HG03025 (cell line): ENCODE measurements around the gene SIK3.

ENCODE experiments used
- ATAC-seq: cut with Tn5 transposase; IDR thresholded peaks from one replicate; pipeline ENCODE4 v1.9.1; 2021; ENCODE audit warnings: mild to moderate bottlenecking, moderate library complexity; ENCODE audit not compliant: unreplicated experiment, low FRiP score

SIK3 gene

GRCh38 chr11:116935514-116935913 is 162.7 kb downstream of the SIK3 start:
- ATAC-seq: no peak

GRCh38 chr11:116935089-116935488 is 163.1 kb downstream of the SIK3 start:
- no peak for ATAC-seq

DNA sequence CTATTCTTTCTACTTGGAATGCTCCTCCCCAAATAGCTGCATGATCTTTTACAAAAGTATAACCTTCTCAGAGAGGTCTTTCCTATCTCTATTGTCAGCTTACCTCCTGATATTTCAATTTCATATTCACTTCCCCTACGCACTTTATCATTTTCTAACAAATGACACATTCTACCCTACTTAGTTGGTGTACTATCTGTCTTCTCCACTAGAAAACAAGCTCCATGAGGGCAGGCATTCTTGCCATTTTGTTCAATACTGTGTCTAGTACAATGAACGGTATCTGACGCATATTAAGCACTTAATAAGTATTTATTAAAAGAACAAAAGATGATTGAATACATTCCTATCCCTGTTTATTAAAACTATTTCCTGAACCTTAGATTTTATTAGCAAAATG is 164.3 kb downstream of the SIK3 start:
- ATAC-seq: no peak

- no peak for ATAC-seq
Measured at GRCh38 chr11:116932181-116932580, 166.0 kb downstream of the SIK3 start.

DNA sequence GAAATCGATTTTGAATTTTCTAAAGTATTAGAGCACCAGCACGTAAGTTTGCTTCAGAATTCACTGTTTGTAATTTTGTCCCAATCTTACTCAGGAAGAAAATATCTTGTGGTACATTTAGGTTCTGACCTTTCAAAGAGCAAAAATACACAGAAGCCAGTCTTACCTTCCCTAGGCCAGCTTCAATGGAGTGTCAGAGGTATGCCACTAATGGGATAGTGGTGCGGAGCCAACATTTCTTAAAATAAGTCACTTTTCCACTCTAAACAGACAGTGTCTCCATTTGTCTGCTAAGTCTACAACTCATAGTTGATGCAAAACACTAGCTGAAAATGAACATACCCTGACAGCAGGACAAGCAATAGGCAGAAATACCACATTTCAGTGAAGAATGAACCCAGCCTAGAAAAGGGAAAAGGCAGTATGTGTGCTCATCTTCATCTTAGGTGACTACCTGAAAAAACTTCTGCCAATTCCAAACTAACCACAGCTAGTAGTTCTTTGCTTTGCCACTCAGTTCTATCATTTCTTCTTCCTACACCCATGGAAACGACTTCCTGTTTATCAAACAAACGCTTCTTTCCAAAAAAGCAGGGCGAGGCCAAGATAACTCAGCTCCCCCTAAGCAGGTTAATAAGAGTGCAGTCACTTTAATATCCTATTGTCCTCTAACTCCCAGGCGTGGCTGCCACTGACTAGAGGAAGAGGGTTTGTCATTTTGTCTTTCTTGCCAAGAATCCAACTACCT is 166.8 kb downstream of the SIK3 start:
- no peak for ATAC-seq

GRCh38 chr11:116930586-116930985 is 167.6 kb downstream of the SIK3 start:
- ATAC-seq: no peak

- no peak for ATAC-seq
Measured at GRCh38 chr11:116930177-116930576, 168.1 kb downstream of the SIK3 start.

GRCh38 chr11:116929414-116930090 is 168.7 kb downstream of the SIK3 start:
- ATAC-seq: no peak

DNA sequence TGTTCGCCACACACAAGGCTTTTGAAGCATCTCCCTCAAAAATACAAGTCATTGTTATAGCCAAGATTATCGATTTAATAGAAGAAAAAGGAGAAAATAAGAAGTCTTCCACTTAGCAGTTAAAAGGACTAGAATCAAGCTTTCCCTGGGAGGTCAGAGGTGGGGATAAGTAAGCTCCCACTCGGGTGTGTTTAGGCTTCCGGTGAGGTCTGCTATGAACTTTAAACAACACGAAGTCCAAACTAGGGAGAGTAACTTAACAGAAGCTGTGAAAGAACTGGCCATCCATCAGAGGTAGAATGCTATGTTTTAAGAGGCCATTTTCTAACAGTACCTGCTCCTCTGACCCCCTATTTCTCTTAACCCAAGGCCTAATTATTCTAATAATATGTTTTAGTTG is 169.4 kb downstream of the SIK3 start:
- ATAC-seq: no peak

- ATAC-seq: peak; percentile 77
Measured at GRCh38 chr11:116928102-116928777, 170.0 kb downstream of the SIK3 start.

DNA sequence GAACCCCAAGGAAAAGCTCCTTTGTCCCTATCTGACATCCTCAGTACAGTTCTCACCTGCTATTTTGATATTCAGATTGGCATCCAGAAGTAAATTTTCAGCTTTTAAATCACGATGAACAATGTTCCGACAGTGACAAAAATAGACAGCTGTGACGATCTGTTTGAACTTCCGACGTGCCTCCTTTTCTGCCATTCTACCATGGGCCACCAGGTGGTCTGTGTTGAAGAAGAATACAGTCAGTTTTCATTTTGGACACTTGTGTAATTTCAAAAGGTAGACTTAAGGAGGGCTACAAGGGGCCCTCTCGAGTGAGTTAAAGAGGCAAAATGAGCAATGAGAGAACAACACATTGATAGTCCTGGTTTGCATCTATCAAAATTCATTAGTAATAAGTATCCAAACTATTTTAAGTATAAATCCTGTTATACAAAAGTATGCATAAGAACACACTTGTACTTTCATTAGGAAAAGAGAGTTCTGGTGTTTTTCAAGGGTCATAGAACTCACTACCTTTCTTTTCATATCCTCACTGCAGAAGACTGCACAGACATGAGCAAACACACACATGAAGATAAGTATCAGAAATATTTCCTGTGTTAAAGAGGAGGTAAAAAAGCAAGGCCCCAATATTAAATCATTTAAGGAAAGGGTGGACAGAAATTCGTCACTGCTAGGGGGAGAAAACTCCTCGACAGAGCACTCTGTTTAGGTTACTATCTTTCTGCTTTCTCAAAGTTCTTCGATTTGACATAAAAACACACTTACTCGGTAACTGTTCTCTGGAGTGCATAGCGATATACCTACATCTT is 170.9 kb downstream of the SIK3 start:
- ATAC-seq: no peak

GRCh38 chr11:116925050-116925449 is 173.2 kb downstream of the SIK3 start:
- ATAC-seq: no peak

- no peak for ATAC-seq
Measured at GRCh38 chr11:116918925-116919655, 179.1 kb downstream of the SIK3 start.

DNA sequence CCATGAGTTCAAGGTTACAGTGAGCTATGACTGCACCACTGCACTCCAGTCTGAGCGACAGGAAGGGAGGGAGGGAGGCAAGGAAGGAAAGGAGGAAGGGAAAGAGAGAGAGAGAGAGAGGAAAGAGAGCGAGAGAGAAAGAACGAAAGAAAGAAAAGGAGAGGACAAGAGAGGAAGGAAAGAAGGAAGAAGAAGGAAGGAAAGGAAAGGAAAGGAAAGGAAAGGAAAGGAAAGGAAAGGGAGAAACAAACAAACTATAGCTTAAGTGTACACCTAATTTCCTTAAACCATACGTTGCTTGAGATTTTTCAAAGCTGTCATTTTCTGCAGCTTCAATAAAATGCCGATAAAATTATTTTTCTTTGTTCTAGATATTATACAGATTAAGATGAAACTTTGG is 180.6 kb downstream of the SIK3 start:
- no peak for ATAC-seq

DNA sequence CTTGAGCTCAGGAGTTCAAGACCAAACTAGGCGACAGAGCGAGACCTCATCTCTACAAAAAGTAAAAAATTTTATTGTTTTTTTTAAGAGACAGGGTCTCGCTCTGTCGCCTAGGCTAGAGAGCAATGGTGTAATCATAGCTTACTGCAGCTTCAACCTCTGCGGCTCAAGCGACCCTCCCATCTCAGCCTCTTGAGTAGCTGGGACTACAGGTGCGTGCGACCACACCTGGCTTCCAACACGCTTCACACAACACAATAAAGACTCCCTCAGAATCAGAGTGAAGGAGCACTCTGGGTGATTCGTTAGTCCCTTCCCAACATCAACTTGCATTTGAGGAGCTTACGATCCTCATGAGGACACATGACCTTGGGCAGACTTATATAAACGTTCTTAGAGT is 181.3 kb downstream of the SIK3 start:
- no peak for ATAC-seq

- ATAC-seq: no peak
Measured at GRCh38 chr11:116916052-116916451, 182.2 kb downstream of the SIK3 start.

DNA sequence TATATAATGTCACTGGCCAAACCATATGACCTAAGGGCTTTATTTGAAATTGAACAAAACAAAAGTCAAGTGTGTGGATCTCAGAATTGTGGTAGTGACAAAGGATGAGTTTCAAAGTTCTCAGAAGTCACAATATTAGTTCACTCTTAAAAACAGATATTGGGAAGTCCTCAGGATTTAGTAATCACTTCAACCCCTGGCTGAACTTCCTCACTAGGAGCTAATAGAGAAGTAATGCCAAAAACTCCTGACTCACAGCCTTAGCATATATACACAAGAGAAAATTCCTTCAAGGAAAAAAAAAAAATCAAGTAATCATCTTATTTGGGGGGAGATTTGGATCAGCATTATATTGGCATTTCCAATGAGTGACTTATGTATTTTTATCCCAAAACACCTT is 185.2 kb downstream of the SIK3 start:
- no peak for ATAC-seq

DNA sequence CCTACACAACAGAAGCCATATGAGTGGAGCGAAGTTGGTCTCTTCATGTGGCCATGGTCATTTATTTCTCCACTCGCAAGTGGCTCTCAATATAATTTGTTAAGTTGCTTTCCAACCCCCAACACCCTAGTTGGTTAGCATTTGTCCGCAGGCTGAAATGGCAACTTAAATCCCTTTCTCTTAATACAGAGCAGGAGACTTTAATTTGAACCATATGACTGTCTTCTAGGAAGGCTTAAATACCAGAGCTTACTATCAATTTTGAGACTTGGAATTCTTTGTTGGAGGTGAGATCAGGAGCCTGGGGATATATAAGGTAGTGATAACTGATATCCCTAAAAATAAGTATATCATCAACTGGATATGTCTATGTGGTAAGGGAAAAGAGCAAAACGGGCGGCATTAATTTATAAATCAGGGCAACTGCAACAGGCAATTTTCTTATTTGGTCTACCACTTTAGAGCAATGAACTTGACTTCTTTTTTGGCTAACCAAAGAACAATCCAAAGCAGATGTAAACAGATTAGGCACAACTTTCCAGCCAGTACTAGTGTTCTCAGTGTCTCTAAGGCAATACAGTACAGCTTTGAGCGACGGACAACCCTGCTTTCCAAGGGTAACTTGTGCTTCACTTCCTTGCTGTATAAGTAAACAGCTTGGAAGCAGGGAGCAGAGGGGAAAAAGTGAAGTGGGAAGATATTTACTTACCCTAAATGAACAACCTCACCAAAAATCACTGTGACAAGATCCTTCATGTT is 186.1 kb downstream of the SIK3 start:
- ATAC-seq: no peak

- ATAC-seq: no peak
Measured at GRCh38 chr11:116910847-116911246, 187.4 kb downstream of the SIK3 start.
